ENCODE measurements around the gene LRRTM3. TPM values are rescaled to one million over a fixed set of nuclear protein-coding genes. Genes with fewer than 3 reads are reported as not detected.

LRRTM3 gene
- total RNA-seq, 1 experiment from 2014 or later, result not detected

GRCh38 chr10:67072654-67073053 lies 146.8 kb downstream of the LRRTM3 start:
- no peak for TF ChIP-seq CTCF (IDR thresholded peaks at IDR 0.05; ENCODE audit: unreplicated experiment)
- Mint-ChIP-seq H3K27ac (ENCODE audit: low read depth, unreplicated experiment) (no peak overlapping the region), H3K9me3 (ENCODE audit: unreplicated experiment) (no peaks in the 10 kb centered on the region), H3K36me3 (ENCODE audit: insufficient read depth, unreplicated experiment) (no peaks in the 10 kb centered on the region), H3K4me1 (ENCODE audit: insufficient read depth, unreplicated experiment) (peaks cover 10% of the 10 kb centered on the region), H3K4me3 (ENCODE audit: unreplicated experiment) (no peak overlapping the region), H3K27me3 (ENCODE audit: insufficient read depth, unreplicated experiment) (peaks cover 38% of the 10 kb centered on the region)
- CTCF ChIA-PET, result no interaction called here
- POLR2A ChIA-PET, result no interaction called here
- intact Hi-C loops (cut with micrococcal nuclease), result no loop called here
- DNase-seq (ENCODE audit: unreplicated experiment), result no peak
- BruUV-seq (replicated peaks), result no TSS peak

- ChIA-PET POLR2A (interaction anchor here (0.8 kb wide), 1 partner anchor 41 kb away, joined by 4 read pairs; no protein-coding TSS in a partner anchor), CTCF (interaction anchor here (2.4 kb wide), 1 partner anchor 231 kb away, joined by 5 read pairs; no protein-coding TSS in a partner anchor)
- no peaks in the 10 kb centered on the region for H3K9me3 Mint-ChIP-seq (ENCODE audit: unreplicated experiment)
- DNase-seq (ENCODE audit: unreplicated experiment), result no peak
- H3K27ac Mint-ChIP-seq (ENCODE audit: low read depth, unreplicated experiment), result no peak overlapping the region
- no peak for TF ChIP-seq CTCF (IDR thresholded peaks at IDR 0.05; ENCODE audit: unreplicated experiment)
- peaks cover 27% of the 10 kb centered on the region for H3K27me3 Mint-ChIP-seq (ENCODE audit: insufficient read depth, unreplicated experiment)
- intact Hi-C loops (cut with micrococcal nuclease), result no loop called here
- no peak overlapping the region for H3K4me3 Mint-ChIP-seq (ENCODE audit: unreplicated experiment)
- no peaks in the 10 kb centered on the region for H3K36me3 Mint-ChIP-seq (ENCODE audit: insufficient read depth, unreplicated experiment)
- H3K4me1 Mint-ChIP-seq (ENCODE audit: insufficient read depth, unreplicated experiment), result peaks cover 14% of the 10 kb centered on the region
- no TSS peak for BruUV-seq (replicated peaks)
These were observed 149.7 kb downstream of the LRRTM3 start for GRCh38 chr10:67075491-67075971.

- peaks cover 14% of the 10 kb centered on the region for H3K4me1 Mint-ChIP-seq (ENCODE audit: insufficient read depth, unreplicated experiment)
These were observed 150.3 kb downstream of the LRRTM3 start for GRCh38 chr10:67076144-67076543.

GRCh38 chr10:67077376-67077775 lies 151.5 kb downstream of the LRRTM3 start:
- ChIA-PET CTCF (interaction anchor here (0.7 to 2.4 kb wide), 2 partner anchors 229 to 290 kb away, joined by 4 to 5 read pairs; no protein-coding TSS in a partner anchor), POLR2A (no interaction called here)
- no peak for TF ChIP-seq CTCF (IDR thresholded peaks at IDR 0.05; ENCODE audit: unreplicated experiment)
- peaks cover 14% of the 10 kb centered on the region for H3K4me1 Mint-ChIP-seq (ENCODE audit: insufficient read depth, unreplicated experiment)
- no TSS peak for BruUV-seq (replicated peaks)
- H3K27me3 Mint-ChIP-seq (ENCODE audit: insufficient read depth, unreplicated experiment), result peaks cover 30% of the 10 kb centered on the region
- no peaks in the 10 kb centered on the region for H3K9me3 Mint-ChIP-seq (ENCODE audit: unreplicated experiment)
- H3K36me3 Mint-ChIP-seq (ENCODE audit: insufficient read depth, unreplicated experiment), result no peaks in the 10 kb centered on the region
- DNase-seq (ENCODE audit: unreplicated experiment), result peak; percentile 53
- intact Hi-C loops (cut with micrococcal nuclease), result no loop called here
- H3K27ac Mint-ChIP-seq (ENCODE audit: low read depth, unreplicated experiment), result no peak overlapping the region
- H3K4me3 Mint-ChIP-seq (ENCODE audit: unreplicated experiment), result no peak overlapping the region

More at GRCh38 chr10:67076144-67076543, 150.3 kb downstream of the LRRTM3 start:
- no TSS peak for BruUV-seq (replicated peaks)
- POLR2A ChIA-PET, result interaction anchor here (0.8 kb wide), 1 partner anchor 40 kb away, joined by 4 read pairs; no protein-coding TSS in a partner anchor
- Mint-ChIP-seq H3K4me3 (ENCODE audit: unreplicated experiment) (no peak overlapping the region), H3K27me3 (ENCODE audit: insufficient read depth, unreplicated experiment) (peaks cover 30% of the 10 kb centered on the region), H3K27ac (ENCODE audit: low read depth, unreplicated experiment) (no peak overlapping the region), H3K9me3 (ENCODE audit: unreplicated experiment) (no peaks in the 10 kb centered on the region), H3K36me3 (ENCODE audit: insufficient read depth, unreplicated experiment) (no peaks in the 10 kb centered on the region)
- intact Hi-C loops (cut with micrococcal nuclease), result no loop called here
- CTCF ChIA-PET, result interaction anchor here (2.4 kb wide), 1 partner anchor 230 kb away, joined by 5 read pairs; no protein-coding TSS in a partner anchor
- DNase-seq (ENCODE audit: unreplicated experiment), result no peak
- TF ChIP-seq CTCF (IDR thresholded peaks at IDR 0.05; ENCODE audit: unreplicated experiment), result no peak
